Stimulated activated CD8-positive, alpha-beta memory T cell treated with anti-CD3 and anti-CD28 coated beads, Interleukin-2, amount 100 ng/mL, for 1 hour (primary cell): ENCODE data around the gene STYXL1.
"Not testable (repeated sequence)": the region's sequence is repeated elsewhere in the genome, so short reads cannot be mapped to it uniquely, and the experiment has no call there.

Experiments used
- DNase-seq, 2 donors: peaks; one replicate each; pipeline ENCODE4 v3.0.0-alpha.2; 2020; ENCODE audit warnings: low read depth in 2 of 2

The STYXL1 gene, protein sequence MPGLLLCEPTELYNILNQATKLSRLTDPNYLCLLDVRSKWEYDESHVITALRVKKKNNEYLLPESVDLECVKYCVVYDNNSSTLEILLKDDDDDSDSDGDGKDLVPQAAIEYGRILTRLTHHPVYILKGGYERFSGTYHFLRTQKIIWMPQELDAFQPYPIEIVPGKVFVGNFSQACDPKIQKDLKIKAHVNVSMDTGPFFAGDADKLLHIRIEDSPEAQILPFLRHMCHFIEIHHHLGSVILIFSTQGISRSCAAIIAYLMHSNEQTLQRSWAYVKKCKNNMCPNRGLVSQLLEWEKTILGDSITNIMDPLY

DNA sequence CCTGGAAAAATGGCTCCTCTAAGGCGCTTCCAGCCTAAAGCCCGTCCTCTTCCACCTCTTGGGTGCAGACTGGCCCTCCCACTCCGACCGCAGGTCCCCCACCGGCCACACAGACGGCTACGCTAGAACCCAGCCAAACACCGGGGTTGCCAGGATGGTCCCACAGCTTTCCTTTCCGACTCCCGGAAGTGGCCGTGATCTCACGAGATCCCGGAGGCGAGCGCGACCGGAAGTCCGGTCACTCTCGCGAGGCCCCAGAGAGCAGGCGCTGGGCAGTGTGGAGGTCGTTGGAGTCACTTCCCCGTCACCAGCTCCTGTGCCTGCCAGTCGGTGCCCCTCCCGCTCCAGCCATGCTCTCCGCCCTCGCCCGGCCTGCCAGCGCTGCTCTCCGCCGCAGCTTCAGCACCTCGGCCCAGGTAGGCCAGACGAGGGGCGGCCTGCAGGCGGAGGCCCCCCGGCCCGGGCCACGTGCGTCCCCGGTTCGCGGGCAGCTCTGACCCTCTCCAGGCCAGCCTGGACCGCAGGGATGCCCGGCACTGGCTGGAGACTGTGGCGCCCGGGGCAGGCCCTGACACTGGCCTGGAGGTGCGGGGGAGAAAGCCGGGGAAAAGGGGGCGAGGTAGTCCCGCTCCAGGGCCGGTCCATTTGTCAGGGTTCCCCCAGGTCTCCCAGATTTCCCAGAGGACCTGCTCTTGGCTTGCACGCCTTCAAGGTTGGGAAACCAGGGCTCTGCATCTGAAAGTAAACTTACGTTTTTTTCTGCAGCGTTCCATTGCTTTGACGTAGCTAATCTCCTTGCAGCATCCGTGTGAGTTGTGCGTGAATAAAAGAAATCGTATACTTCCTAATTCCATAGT lies at the start of gene STYXL1, which contains the start of gene MDH2:
STYXL1 (minus strand) TSS at position 190 of the 857 bp plus-strand sequence. CDS start 17,477 bp downstream, outside the sequence.
MDH2 (plus strand) TSS at position 296 of the 857 bp plus-strand sequence; CDS start at position 351, 55 bp downstream.
- peak; percentile 74 for DNase-seq

DNA sequence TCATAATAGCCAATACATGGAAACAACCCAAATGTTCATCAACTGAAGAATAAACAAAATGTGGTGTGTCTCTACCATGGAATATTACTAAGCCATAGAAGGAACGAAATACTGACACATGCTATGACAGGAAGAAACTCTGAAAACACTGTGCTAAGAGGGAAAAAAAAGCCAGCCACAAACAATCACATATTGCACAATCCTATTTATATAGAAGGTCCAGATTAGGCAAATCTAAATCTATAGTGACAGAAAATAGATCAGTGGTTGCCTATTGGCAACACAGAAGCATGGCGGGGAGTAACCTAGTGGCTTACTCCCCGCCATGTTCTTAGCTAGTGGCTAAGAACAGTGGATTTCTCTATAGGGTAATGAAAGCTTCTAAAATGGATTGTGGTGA lies 48.1 kb upstream of the STYXL1 start:
- DNase-seq = no peak

DNA sequence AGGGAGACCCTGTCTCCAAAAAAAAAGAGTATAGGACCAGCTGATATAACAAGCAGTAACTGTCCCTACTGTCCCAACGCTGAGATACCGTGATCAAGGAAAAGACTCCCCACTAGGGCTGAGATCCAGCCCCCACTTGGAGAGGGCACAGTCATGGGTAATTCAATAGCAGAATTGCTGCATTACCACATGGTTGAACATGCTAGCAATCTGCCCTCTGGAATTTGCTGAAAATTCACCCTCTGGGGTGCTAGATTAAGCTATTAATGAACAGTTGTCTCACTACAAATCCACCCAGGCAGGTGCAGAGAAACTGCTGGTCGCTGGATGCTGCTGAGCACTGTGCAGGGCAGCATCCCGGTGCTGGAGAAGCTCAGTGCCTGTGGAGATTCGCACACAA lies 46.5 kb upstream of the STYXL1 start:
- not testable (repeated sequence) for DNase-seq

DNA sequence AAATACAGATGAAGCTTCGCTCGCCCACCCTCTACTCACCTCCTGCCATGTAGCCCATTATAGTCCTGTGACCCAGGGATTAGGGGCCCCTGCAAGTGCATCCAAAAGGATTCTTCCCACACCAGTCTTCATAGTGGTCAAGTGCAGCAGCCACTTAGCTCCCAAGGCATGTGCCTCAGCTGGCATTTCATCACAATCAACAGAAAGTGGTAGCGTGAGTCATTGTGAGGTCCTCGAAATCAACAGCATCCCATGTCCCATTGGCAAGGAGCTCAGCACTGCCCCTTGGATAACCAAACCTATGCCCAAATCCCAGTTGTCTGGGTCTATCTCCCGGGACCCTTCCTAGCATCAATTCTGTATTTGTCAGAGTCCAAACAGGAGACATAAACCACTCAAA lies 45.7 kb upstream of the STYXL1 start:
- not testable (repeated sequence) for DNase-seq

DNA sequence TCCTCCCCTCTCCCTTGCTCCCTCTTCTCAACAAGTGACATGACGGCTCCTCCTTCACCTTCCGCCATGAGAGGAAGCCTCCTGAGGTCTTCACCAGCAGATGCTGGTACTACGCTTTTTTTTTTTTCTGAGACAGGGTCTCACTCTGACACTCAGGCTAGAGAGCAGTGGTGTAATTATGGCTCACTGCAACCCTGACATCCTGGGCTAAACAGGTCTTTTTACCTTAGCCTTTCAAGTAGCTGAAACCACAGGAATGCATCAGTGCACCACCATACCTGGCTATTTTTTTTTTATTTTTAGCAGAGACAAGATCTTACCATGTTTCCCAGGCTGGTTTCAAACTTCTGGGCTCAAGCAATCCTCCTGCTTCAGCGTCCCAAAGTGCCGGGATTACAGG lies 43.7 kb upstream of the STYXL1 start:
- DNase-seq = no peak

DNA sequence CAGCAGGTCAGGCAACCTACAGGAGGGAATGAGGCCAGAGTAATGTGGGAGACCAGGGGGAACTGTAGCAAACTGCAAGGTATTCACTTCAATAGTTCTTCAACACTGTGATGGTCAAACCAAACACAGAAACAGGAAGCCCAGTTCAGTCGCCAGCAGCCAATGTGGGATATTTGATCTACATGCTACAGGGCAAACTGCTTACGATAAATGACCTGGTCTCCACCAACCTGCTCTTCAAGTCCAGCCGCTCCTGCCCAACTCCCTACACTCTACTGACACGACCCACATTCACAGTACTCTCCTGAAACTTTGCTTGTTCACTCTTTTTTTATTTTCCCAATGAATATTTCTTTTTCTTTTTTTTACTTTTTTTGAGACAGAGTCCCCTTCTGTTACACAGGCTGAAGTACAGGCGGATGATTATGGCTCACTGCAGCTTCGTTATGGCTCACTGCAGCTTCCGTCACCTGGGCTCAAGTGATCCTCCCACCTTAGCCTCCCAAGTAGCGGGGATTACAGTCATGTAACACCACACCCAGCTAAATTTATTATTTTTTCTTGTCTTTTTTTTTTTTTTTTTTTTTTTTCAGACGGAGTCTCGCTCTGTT lies 42.2 kb upstream of the STYXL1 start:
- DNase-seq = no peak

DNA sequence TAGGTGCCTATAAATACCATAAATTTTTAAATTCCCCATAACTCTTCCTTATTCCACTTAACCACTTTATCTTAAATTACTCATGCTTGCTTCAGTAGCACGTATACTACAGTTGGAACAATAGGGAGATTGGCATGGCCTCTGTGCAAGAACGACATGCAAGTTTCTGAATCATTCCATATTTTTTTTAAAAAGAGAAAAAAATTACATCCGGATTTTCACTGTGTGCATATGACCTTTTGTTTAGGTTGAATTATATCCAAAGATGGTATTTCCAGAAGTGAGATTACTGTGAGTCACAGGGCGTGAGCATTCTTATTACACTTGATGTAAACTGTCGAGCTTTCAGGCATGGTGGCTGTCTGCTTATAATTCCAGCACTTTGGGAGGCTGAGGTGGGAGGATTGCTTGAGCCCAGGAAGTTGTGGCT lies 39.6 kb upstream of the STYXL1 start:
- not testable (repeated sequence) for DNase-seq

DNA sequence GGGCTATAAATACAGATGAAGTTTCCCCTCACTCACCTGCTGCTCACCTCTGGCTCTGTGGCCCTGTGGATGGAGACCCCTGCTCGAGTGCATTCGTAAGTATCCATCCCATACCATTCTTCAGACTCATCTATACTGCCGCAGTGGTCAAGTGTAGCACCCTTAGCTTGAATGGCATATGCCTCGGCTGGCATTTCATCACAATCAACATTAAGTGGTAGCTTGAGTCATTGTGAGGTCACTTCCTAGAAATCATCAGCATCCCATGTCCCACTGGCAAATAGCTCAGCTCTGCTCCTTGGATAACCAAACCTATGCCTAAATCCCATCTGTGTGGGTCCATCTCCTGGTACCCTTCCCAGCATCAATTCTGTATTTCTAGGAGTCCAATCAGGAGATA lies 38.3 kb upstream of the STYXL1 start:
- DNase-seq = no peak

DNA sequence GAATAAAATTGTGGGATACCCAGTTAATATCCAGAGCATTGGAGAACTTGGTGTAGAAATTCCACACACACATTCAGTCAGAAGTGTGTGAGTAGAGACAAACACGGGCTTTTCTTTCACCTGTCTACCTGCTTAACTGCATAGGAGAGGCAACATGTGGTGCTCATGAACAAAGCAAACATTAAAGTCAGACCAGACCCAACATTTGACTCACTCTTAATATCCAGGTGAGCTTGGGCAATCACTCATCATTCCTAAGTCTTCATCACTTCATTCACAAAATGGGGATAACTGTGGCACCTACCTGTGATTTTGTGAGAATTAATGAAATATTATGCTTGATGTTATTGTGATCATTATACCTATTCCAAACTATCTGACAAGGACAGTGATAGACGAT lies 36.3 kb upstream of the STYXL1 start:
- DNase-seq = not testable (repeated sequence)

DNA sequence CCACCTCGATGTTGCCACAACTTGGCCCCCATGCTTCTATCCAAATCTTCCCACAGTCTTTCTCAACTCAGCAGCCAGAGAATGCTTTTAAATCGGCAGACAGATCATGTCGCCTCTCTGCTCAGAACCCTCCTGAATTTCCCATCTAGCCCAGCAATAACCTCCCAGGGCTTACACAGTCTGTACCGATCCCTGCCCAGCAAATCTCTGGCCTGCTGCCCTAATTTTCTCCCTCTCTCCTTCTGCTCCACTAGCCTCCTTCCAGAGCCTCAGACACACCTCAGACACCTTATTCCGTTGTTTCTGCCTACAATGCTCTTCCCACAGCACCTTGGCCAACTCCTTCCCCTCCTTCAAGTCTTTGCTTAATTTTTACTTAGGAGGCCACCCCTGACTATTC lies 32.4 kb upstream of the STYXL1 start:
- DNase-seq = no peak

DNA sequence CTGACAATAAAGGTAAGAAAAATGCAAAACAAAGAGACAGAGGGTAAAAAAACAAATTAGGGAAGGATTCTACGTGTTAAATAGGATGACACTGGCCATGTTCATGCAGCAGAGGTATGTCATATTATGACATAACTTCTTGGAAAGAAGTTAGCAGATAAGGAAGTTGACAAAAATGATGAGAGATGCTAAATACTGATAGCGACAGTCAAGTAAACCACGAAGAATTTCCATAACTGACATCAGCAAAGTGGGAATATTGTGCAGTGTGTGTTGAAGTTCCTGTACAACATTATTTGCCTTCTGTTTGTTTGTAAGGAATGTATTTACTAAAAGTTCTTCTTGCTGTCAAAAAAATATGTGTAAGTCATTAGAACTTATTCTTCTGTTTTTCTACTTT lies 29.6 kb upstream of the STYXL1 start:
- DNase-seq = no peak

DNA sequence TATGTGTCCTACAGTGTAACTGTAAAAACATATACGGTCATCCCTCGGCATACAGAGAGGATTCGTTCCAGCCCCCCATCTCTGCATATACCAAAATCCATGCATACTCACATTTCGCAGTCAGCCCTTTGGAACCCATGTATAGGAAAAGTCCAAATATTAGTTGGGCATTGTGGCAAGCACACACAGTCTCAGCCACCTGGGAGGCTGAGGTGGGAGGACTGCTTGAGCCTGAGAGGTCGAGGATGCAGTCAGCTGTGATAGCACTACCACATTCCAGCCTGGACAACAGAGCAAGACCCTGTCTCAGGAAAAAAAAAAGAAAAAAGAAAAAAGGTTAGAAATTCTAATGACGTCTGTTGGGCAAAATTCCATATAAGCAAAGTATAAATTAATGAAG lies 29.2 kb upstream of the STYXL1 start:
- no peak for DNase-seq

DNA sequence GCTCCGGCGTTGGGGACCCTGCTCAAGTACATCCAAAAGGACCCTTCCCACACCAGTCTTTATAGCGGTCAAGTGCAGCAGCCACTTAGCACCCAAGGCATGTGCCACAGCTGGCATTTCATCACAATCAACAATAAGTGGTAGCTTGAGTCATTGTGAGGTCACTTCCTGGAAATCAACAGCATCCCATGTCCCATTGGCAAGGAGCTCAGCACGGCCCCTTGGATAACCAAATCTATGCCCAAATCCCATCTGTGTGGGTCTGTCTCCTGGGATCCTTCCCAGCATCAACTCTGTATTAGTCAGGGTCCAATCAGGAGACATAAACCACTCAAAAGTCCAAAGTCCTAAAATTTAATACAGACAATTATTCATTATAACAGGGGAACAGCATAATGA lies 27.2 kb upstream of the STYXL1 start:
- DNase-seq = no peak

DNA sequence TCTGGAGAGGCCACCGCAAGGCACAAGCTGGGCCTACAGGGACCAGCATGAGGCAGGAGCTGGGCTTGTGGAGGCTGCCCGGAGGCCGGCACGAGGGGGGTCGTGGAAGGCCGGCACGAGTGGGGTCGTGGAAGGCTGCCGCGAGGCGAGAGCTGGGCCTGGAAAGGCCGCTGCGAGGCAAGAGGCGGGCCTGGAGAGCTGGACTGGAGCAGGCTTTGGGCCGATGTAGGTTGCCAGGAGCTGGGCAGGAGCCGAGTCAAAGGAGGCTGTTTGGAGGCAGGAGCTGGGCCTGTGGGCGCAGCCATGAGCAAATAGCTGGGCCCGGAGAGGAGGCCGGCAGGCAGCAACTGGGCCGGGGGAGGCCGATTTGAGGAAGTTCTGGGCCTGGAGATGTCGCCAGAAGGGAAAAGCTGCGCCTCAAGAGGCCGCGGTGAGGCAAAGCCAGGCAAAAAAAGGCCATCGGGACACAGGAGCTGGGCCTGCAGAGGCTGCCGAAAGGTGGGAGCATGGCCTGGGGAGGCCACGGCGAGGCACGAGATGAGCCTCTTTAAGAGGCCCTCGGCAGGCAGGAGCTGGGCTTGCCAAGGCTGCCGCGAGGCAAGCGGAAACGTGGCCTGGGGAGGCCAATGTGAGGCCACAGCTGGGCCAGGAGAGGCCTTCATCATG lies 26.6 kb upstream of the STYXL1 start:
- no peak for DNase-seq

DNA sequence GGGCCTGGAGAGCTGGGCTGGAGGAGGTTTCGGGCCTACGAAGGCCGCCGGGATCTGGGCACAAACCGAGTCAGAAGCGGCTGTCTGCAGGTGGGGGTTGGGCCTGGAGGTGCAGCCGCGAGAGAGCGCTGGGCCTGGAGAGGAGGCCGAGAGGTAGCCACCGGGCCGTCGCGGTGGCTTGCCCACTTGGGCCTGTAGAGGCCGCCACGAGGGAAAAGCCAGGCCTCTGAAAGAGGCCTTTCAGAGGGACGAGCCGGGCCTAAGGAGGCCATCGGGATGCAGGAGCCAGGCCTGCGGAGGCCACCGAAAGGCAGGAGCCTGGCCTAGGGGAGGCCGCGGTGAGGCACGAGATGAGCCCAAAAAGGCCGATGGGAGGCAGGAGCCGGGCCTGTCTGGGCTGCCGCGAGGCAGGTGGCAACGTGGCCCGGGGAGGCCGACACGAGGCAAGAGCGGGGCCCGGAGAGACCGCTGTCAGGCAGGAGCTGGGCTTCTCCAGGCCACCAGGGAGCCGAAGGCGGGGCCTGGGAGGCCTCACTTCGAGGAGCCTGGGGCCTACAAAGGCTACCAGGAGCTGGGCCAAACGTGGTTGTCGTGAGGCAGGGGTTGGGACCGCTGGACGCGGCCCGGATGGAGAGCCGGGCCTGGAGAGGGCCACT lies 25.7 kb upstream of the STYXL1 start:
- no peak for DNase-seq

DNA sequence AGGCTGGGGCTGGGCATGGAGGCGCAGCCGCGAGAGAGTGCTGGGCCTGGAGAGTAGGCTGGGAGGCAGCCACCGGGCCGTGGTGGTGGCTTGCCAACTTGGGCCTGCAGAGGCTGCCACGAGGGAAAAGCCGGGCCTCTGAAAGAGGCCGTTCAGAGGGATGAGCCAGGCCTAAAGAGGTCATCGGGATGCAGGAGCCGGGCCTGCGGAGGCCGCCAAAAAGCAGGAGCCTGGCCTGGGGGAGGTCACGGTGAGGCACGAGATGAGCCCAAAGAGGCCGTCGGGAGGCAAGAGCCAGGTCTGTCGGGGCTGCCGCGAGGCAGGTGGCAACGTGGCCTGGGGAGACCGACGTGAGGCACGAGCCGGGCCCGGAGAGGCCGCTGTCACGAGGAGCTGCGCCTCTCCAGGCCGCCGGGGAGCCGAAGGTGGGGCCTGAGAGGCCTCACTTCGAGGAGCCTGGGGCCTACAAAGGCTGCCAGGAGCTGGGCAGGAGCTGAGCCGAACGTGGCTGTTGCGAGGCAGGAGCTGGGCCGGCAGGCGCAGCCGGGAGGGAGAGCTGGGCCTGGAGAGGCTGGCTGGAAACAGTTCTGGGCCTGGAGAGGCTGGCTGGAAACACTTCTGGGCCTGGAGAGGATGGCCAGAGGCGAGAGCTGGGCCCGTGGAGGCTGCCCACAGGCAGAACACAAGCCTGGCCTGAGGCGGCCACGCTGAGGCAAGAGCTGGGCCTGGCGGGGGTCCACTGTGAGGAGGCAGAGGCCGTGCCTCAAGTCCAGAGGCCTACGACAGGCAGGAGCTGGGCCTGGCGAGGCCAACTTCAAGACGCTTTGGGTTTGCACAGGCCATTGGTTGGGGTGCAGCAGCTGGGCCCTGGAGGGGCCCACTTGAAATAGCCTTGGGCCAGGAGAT lies 24.7 kb upstream of the STYXL1 start:
- no peak for DNase-seq

DNA sequence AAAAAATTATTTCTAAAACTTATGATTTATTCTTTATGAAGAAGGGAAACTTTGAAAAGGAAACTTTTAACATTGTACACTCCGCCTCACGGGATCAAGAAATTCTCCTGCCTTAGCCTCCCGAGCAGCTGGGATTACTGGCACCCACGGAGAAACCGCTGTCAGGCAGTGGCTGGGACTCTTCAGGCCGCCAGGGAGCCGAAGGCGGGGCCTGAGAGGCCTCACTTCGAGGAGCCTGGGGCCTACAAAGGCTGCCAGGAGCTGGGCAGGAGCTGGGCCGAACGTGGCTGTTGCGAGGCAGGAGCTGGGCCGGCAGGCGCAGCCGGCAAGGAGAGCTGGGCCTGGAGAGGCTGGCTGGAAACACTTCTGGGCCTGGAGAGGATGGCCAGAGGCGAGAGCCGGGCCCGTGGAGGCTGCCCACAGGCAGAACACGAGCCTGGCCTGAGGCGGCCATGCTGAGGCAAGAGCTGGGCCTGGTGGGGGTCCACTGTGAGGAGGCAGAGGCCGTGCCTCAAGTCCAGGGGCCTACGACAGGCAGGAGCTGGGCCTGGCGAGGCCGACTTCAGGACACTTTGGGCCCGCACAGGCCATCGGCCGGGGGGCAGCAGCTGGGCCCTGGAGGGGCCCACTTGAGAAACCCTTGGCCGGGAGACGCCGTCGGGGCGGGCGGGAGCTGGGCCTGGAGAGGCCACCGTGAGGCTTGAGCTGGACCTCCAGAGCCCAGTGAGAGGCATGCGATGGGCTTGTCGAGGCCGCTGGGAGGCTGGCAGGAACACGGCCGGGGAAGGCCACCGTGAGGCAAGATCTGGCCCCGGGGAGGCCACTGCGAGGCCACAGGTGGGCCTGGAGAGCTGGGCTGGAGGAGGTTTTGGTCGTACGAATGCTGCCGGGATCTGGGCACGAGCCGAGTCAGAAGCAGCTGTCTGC lies 23.8 kb upstream of the STYXL1 start:
- no peak for DNase-seq

DNA sequence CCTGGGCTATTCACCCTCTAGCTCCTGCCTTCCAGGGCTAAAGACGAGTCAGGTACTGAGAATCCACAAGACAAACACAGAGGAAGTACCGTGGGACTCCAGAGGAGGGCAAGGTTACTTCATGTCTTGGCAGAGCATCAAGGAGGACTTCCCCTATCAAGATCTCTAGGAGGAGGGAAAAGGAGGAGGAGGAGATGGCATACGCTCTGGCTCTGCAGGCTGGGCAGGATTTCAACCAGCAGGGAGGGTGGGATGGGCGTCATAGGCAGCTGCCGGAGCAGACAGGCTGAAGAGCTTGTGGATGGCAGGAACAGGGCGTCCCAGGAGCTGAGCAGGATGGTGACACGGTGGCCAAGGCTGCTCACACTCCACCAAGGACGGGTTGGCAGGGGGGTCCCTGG lies 21.4 kb upstream of the STYXL1 start:
- DNase-seq = no peak
